ENCODE measurements around the gene TRIP10. TPM values are rescaled to one million over a fixed set of nuclear protein-coding genes. Genes with fewer than 3 reads are reported as not detected.

TRIP10 gene
- total and polyA plus RNA-seq, 9 donors, result 57.3 to 149 (median 106) TPM

- no peaks in the 10 kb centered on the region for H3K27me3 ChIP-seq
- H3K4me3 ChIP-seq, result peak overlapping the region; percentile 21
- H3K4me1 ChIP-seq (ENCODE audit: insufficient read depth), result peaks cover 3% of the 10 kb centered on the region
- no peaks in the 10 kb centered on the region for H3K9me3 ChIP-seq
- H3K27ac ChIP-seq, result no peak overlapping the region
- no peaks in the 10 kb centered on the region for H3K36me3 ChIP-seq
- intact Hi-C loops (cut with DNase I), result no loop called here
- WGBS, 3 donors, result 71 to 82% (median 75%) methylated on average over 21 of the region's 21 CpGs
- TF ChIP-seq CTCF (IDR thresholded peaks at IDR 0.05) (no peak), POLR2A (IDR thresholded peaks at IDR 0.05) (no peak), EP300 (IDR thresholded peaks at IDR 0.05) (no peak)
- DNase-seq, result peak in 3 of 5 donors; percentile 42 to 69 (median 69)
Observed at GRCh38 chr19:6718741-6719539, 20.5 kb upstream of the TRIP10 start.

- intact Hi-C loops (cut with DNase I), result no loop called here
- no peaks in the 10 kb centered on the region for H3K9me3 ChIP-seq
- peak overlapping the region; percentile 21 for H3K4me3 ChIP-seq
- peak overlapping the region in 1 of 2 donors; percentile 12 for H3K27ac ChIP-seq
- peaks cover 3% of the 10 kb centered on the region for H3K4me1 ChIP-seq (ENCODE audit: insufficient read depth)
- 68 to 82% (median 70%) methylated on average over 6 of the region's 6 CpGs for WGBS, 3 donors
- TF ChIP-seq POLR2A (IDR thresholded peaks at IDR 0.05) (no peak), CTCF (IDR thresholded peaks at IDR 0.05) (no peak), EP300 (IDR thresholded peaks at IDR 0.05) (no peak)
- DNase-seq, result no peak
- H3K27me3 ChIP-seq, result no peaks in the 10 kb centered on the region
- H3K36me3 ChIP-seq, result no peaks in the 10 kb centered on the region
Observed at GRCh38 chr19:6719540-6719861, 20.0 kb upstream of the TRIP10 start.

- H3K27ac ChIP-seq, result peak overlapping the region in 1 of 2 donors; percentile 55
- DNase-seq, result peak in 1 of 5 donors; percentile 2
- intact Hi-C loops (cut with DNase I), result no loop called here
- peaks cover 3% of the 10 kb centered on the region for H3K4me1 ChIP-seq (ENCODE audit: insufficient read depth)
- peak overlapping the region; percentile 21 for H3K4me3 ChIP-seq
- H3K36me3 ChIP-seq, result no peaks in the 10 kb centered on the region
- 79 to 90% (median 87%) methylated on average over 3 of the region's 3 CpGs for WGBS, 3 donors
- no peaks in the 10 kb centered on the region for H3K27me3 ChIP-seq
- H3K9me3 ChIP-seq, result no peaks in the 10 kb centered on the region
- TF ChIP-seq CTCF (IDR thresholded peaks at IDR 0.05) (no peak), POLR2A (IDR thresholded peaks at IDR 0.05) (no peak), EP300 (IDR thresholded peaks at IDR 0.05) (no peak)
Observed at GRCh38 chr19:6719992-6720368, 19.5 kb upstream of the TRIP10 start.

DNA sequence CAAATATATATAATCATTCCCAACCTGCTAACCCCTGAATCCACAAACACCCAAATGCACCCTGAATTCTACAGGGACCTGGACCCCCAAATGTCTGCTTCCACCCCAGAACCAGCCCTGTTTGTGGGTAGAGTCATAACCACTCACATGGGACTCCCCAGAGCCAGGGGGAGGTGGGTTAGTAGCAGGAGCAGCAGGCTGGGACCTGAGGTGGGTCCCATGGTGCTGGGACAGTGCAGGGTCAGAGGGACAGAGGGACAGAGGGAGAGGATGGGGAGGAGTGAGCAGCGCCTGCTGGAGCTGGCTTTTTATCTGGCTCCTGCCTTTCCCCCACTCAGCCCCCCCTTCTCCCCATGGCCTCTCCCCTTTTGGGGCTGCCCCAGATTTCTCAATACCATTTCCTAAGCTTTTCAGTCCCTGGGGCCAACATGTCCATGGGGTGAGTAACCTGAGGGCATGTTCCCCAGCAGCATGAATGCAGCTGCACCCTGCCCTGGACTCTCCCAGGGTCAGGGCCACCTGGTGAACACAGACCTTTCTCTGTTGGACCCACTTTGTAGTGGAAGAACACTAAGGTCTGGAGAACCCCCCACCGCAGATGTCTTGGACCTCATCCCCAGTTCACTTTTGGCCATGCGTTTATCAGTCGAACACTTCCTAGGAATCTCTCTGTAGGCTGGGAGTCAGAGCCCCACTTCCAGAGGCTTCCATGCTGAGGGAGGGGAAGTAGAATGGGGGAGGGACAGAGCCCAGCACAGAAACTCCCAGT, 18.9 kb upstream of the TRIP10 start, which contains the start of gene C3:
TSS of gene C3 (minus strand) at position 282 of the 769 bp plus-strand sequence. CDS start at position 221, 61 bp downstream.
- peaks cover 3% of the 10 kb centered on the region for H3K4me1 ChIP-seq (ENCODE audit: insufficient read depth)
- 14 to 24% (median 19%) methylated on average over 4 of the region's 4 CpGs for WGBS, 3 donors
- TF ChIP-seq POLR2A (IDR thresholded peaks at IDR 0.05) (peak; percentile 60), CTCF (IDR thresholded peaks at IDR 0.05) (no peak), EP300 (IDR thresholded peaks at IDR 0.05) (no peak)
- H3K27ac ChIP-seq, result peak within 1 kb of the TSS; percentile 12 to 55
- H3K4me3 ChIP-seq, result peak within 1 kb of the TSS; percentile 21
- intact Hi-C loops (cut with DNase I), result no loop called here
- no peaks in the 10 kb centered on the region for H3K36me3 ChIP-seq
- DNase-seq, result peak; percentile 65 to 91 (median 79)
- H3K27me3 ChIP-seq, result no peaks in the 10 kb centered on the region
- no peaks in the 10 kb centered on the region for H3K9me3 ChIP-seq

Data from ovary (tissue), 9 donors.